ENCODE measurements around the gene ADARB2.

- TF ChIP-seq EZH2 (IDR thresholded peaks at IDR 0.05; ENCODE audit: insufficient read depth, poor library complexity, severe bottlenecking) (no peak), EZH2phosphoT487 (IDR thresholded peaks at IDR 0.05; ENCODE audit: insufficient read depth, low read depth) (no peak)
Measured at GRCh38 chr10:1153251-1153763, 584.0 kb downstream of the ADARB2 start.
